ENCODE results near the gene ZNF460.

- TF ChIP-seq CTCF (IDR thresholded peaks at IDR 0.05; ENCODE audit: poor library complexity) (no peak), EZH2 (IDR thresholded peaks at IDR 0.05; ENCODE audit: borderline replicate concordance) (no peak)
These were observed 37.5 kb upstream of the ZNF460 start for GRCh38 chr19:57242821-57243220.

Measured in hepatocyte (in vitro differentiated cells).